ENCODE results near the gene MTAP.

Gene MTAP

DNA sequence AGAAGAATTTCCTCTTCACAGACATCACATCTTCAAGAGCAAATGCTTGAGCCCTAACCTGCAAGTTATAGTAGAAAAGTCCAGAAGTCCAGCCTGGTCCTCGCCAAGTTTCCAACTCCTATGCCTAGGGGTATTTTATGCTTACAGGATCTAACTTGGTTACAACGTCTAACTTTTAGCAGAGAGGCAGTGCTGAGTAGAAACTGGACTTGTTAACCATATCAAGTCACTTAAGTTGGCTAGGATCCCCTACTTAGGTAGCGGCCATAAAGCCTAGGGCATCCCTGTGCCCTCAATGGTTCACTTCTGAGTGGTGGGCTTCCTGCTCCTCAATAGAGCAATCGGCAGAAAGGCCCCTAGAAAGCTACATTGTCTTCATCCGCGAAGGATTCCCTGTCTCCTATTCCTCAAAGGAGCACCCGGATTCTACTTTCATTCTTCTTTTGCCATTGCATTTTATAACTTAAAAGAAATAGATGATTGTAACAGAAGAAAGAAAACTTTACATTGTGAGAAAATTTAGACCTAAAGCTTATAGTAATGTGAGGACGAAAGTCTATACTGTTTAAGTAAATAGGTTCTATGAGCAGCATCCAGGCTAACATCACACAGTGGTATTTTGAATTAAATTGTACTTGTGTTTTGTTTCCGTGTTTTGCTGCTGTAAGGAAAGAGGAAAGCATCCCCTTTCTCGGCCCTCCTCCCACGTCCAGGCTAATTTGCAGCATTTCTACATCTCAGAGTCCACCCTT lies 1.3 kb upstream of the MTAP start:
- H3K4me3 ChIP-seq (ENCODE audit: control insufficient read depth, low read depth, low read length): peak overlapping the region; percentile 62
- no peak for DNase-seq (ENCODE audit: low read depth)
- TF ChIP-seq, protein P1, sequence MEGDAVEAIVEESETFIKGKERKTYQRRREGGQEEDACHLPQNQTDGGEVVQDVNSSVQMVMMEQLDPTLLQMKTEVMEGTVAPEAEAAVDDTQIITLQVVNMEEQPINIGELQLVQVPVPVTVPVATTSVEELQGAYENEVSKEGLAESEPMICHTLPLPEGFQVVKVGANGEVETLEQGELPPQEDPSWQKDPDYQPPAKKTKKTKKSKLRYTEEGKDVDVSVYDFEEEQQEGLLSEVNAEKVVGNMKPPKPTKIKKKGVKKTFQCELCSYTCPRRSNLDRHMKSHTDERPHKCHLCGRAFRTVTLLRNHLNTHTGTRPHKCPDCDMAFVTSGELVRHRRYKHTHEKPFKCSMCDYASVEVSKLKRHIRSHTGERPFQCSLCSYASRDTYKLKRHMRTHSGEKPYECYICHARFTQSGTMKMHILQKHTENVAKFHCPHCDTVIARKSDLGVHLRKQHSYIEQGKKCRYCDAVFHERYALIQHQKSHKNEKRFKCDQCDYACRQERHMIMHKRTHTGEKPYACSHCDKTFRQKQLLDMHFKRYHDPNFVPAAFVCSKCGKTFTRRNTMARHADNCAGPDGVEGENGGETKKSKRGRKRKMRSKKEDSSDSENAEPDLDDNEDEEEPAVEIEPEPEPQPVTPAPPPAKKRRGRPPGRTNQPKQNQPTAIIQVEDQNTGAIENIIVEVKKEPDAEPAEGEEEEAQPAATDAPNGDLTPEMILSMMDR (IDR thresholded peaks at IDR 0.05; ENCODE audit: control insufficient read depth, insufficient read depth, low read depth, low read length, missing control alignments): no peak

DNA sequence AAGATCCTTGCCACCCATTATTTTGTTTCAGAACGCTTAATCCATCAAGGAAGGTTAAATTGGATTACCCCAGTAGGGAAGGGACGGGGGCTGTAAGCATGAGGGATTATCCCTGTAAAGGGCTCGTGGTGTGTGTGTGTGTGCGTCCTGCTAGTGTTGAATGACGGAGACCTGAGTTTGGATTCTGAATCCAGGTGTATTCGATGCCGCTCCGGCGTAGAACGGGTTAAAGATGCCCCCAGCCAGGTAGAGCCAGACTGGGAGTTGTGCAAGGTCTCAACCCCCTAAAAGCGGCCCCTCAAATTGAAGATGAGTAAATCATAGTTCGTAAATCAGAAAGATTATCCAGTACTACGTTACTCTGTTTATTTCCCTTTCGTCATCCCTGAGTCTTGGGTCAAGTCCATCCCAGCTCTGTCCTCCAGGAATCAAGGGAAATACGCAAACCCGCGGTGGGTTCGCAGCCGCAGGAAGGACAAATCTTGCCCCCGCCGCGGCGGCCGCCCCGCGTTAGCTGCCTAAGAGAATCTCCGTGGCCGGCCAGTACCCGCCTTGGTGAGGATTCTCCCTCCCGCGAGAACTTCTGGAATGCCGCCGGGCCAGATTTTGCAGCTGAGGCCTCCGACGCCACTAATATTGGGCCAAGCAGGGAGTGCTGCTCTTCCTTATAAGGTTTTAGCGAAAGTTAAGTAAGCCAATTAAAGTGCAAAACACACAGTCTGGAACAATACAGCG lies 586 bp upstream of the MTAP start:
- TF ChIP-seq, protein P1 (IDR thresholded peaks at IDR 0.05; ENCODE audit: control insufficient read depth, insufficient read depth, low read depth, low read length, missing control alignments): no peak
- peak overlapping the region; percentile 62 for H3K4me3 ChIP-seq (ENCODE audit: control insufficient read depth, low read depth, low read length)
- no peak for DNase-seq (ENCODE audit: low read depth)

DNA sequence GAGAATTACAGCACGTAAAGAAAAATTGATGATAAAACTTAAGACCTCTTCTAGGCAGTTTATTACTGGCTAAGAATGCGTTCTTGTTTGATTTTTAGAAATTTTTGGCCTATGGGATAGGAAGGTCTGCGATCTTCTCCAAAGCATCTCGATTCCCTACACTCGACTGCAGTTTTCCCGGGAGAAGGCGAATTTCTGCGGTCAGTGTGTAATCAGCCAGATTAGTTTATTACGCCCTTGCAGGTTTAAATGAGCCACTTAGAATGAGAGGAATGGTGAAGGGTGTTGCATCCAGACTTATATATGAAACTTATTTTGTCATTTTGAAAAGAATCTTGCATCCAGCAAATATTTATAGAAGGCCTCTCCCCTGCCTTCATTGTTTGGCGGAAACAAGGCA lies 1.2 kb downstream of the MTAP start:
- TF ChIP-seq, protein P1 (IDR thresholded peaks at IDR 0.05; ENCODE audit: control insufficient read depth, insufficient read depth, low read depth, low read length, missing control alignments): no peak
- no peak for DNase-seq (ENCODE audit: low read depth)
- peak overlapping the region; percentile 62 for H3K4me3 ChIP-seq (ENCODE audit: control insufficient read depth, low read depth, low read length)

DNA sequence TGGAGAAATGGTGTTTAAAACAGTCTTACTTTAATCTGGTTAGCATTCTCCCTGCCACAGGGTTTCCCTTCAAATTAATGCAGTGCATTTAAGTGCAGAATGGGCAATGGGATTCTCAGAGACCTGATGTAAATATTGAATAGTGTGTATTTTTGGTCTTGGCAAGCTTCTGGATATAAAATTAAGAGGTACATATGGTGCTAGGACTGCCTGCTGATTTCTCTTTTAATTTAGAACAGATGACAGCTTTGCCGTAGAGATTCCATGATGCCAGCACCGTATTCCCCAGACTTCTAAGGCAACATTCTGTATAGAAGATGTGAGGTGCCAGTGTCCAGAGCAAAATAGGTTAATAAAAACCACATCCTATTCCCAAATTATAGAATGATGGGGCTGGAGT lies 1.9 kb downstream of the MTAP start:
- TF ChIP-seq, protein P1 (IDR thresholded peaks at IDR 0.05; ENCODE audit: control insufficient read depth, insufficient read depth, low read depth, low read length, missing control alignments): no peak
- DNase-seq (ENCODE audit: low read depth): no peak
- H3K4me3 ChIP-seq (ENCODE audit: control insufficient read depth, low read depth, low read length): no peak overlapping the region; the same call in 1 of the 2 replicates

DNA sequence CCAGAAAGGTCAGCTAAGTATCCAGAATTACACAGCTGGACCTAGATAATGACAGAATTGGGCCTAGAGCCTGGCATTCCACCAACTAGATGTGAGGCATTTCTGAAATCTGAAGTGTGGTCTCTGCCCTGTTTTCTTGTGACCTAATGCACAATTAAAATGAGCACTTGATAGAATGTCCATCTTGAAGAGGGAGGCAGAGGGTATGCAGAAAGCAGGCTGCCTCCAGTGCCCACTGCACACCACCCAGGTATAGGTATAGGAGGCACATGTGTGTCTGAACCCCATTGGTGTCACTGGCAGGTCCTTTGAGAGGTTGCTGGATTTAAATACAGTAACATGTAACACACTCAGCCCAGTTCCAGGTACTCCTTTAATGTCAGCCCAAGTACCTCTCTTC lies 2.4 kb downstream of the MTAP start:
- TF ChIP-seq, protein P1 (IDR thresholded peaks at IDR 0.05; ENCODE audit: control insufficient read depth, insufficient read depth, low read depth, low read length, missing control alignments): no peak
- DNase-seq (ENCODE audit: low read depth): no peak
- H3K4me3 ChIP-seq (ENCODE audit: control insufficient read depth, low read depth, low read length): no peak overlapping the region

DNA sequence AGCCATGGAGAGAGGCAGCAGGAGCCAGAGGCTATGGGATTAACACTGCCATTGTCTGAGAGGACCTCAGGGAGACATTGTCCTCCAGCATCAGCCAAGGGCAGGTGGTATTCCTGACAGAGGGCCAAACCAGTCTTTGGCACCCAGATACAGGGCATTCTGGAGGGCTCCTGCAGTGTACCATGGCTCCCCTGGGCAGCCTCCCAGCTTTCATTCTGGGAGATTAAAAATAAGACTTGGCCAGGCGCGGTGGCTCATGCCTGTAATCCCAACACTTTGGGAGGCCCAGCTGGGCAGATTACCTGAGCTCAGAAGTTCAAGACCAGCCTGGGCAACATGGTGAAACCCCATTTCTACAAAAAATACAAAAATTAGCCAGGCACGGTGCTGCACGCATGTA lies 4.2 kb downstream of the MTAP start:
- DNase-seq (ENCODE audit: low read depth): no peak
- no peak overlapping the region for H3K4me3 ChIP-seq (ENCODE audit: control insufficient read depth, low read depth, low read length)
- TF ChIP-seq, protein P1 (IDR thresholded peaks at IDR 0.05; ENCODE audit: control insufficient read depth, insufficient read depth, low read depth, low read length, missing control alignments): no peak

Data from AG09309 (cell line).